SU-DHL-6 (cell line): Measurements from ENCODE around the gene ARHGAP22.

Experiments
- EZH2phosphoT487 ChIP-seq: fragments of 200-600 bp; sonication (generic), shearing (Covaris generic); conservative IDR thresholded peaks from 2 replicates; pipeline ENCODE4 v1.6.1; 2018; ENCODE audit warnings: mild to moderate bottlenecking, antibody characterized with exemption, low read length, moderate library complexity, mixed read lengths
- TF ChIP-seq, protein P1 (sequence below): fragments of 200-600 bp; sonication (generic); IDR thresholded peaks from one replicate; pipeline ENCODE4 v1.5.1; 2017; ENCODE audit warnings: antibody characterized with exemption, mild to moderate bottlenecking, low read length, moderate library complexity; ENCODE audit not compliant: insufficient read depth, poor library complexity, severe bottlenecking

DNA sequence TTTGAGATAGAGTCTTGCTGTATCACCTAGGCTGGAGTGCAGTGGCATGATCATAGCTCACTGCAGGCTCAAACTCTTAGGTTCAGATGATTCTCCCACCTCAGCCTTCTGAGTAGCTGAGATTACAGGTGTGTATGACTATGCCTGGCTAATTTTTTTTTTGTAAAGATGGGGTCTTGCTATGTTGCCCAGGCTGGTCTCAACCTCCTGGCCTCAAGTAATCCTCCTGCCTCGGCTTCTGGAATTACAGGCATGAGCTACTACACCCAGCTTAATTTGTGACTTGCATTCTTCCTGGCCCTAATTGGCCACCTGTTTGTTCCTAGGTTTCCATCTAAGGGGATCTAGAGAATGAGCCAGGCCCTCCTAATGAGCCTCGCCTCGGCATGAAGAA lies 9.3 kb downstream of the ARHGAP22 start:
- TF ChIP-seq, protein P1, sequence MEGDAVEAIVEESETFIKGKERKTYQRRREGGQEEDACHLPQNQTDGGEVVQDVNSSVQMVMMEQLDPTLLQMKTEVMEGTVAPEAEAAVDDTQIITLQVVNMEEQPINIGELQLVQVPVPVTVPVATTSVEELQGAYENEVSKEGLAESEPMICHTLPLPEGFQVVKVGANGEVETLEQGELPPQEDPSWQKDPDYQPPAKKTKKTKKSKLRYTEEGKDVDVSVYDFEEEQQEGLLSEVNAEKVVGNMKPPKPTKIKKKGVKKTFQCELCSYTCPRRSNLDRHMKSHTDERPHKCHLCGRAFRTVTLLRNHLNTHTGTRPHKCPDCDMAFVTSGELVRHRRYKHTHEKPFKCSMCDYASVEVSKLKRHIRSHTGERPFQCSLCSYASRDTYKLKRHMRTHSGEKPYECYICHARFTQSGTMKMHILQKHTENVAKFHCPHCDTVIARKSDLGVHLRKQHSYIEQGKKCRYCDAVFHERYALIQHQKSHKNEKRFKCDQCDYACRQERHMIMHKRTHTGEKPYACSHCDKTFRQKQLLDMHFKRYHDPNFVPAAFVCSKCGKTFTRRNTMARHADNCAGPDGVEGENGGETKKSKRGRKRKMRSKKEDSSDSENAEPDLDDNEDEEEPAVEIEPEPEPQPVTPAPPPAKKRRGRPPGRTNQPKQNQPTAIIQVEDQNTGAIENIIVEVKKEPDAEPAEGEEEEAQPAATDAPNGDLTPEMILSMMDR: no peak
- TF ChIP-seq EZH2phosphoT487: no peak
